GM20431 (cell line): ENCODE measurements around the gene TSR3.

Experiments used
- in situ Hi-C: fragments of 300-500 bp; cut with MseI, MboI; formaldehyde crosslinking; loops from one replicate; pipeline ENCODE4 v1.15.0; 2020; ENCODE audit warnings: low sequenced_read_pairs; ENCODE audit not compliant: unreplicated experiment

The TSR3 gene

DNA sequence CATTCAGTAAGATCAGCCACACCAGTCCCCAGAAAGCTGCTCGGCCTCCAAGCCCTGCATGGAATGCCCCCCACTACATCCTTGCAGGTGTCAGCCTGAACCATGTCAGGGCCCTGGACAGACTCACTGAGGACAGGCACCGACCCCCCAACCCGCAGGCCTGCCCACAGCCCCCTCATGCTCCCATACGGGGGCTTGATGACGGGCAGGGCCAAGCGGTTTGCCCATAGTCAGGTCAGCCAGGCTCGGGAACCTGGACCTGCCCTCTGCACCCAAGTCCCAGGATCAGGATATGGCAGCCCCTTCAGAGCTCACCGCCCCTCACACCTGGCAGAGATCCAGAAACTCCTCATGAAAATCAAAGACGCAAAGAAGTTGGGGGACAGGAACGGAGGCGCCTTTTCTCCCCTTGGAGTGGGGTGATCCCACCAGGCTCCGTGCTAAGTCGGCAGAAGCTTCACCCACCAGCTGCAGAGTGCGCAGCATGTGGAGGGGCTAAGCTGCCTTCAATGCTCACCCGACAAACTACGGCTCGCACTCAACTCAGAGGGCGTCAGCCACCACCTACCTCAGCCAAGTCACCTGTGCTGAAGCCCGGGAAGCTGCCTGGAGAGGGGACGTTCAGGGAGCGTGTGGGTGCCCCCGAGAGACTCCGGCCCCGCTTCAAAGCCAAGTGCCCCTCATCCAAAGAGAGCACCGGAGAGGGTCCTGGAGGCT lies 26.6 kb upstream of the TSR3 start:
- in situ Hi-C loops, result no loop called here

DNA sequence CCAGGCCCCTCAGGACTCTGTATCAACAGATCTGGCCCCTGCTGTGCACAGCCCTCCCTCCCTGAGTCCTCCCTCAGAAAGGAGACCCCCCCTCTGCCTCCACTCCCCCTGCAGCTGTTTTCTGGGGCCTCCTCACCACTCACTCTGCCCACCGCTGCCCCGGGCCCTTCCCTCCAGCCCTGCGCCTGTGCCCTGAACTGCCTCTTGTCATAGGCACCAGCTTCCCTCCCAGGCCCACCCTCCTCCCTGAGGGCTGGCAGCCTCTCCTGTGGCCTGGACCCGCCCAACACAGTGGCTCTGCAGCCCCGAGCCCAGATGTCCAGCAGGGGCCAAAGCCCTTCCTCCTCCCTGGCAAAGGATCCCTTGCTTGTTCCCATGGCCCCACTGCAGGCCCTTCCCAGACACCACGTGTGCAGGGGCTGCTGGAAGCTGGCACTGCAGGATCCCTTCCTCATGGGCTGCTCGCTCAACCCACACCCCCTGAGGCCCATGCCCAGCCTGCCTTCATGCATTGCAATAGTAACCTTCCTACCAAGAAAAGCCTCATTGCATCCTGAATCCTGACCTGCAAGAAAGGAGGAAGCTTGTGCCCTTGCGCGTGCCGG lies 25.8 kb upstream of the TSR3 start:
- in situ Hi-C loops, result no loop called here

DNA sequence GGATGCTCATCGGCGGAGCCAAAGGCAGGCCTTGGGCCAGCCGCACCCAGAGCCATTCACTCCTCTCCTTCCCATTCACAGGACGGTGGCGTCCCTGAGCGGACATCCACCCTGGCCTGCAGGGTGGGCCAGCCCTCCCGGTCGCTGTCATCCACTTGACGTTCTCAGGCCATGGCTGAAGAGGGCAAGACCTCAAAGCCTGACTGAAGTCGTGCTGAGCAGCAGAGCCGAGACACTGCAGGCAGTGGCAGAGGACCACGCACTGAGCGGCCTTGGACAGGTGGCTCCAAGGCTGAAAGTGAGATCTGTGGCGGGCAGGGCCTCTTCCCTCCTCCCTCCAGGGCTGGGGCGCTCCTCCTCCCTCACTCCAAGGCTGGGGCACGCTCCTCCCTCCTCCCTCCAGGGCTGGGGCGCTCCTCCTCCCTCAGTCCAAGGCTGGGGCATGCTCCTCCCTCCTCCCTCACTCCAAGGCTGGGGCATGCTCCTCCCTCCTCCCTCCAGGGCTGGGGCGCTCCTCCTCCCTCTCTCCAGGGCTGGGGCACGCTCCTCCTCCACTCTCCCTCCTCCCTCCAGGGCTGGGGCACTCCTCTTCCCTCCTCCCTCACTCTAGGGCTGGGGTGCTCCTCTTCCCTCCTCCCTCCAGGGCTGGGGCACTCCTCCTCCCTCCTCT lies 24.2 kb upstream of the TSR3 start:
- in situ Hi-C loops, result no loop called here

- in situ Hi-C loops, result no loop called here
These were observed 23.6 kb upstream of the TSR3 start for GRCh38 chr16:1375298-1375640.

DNA sequence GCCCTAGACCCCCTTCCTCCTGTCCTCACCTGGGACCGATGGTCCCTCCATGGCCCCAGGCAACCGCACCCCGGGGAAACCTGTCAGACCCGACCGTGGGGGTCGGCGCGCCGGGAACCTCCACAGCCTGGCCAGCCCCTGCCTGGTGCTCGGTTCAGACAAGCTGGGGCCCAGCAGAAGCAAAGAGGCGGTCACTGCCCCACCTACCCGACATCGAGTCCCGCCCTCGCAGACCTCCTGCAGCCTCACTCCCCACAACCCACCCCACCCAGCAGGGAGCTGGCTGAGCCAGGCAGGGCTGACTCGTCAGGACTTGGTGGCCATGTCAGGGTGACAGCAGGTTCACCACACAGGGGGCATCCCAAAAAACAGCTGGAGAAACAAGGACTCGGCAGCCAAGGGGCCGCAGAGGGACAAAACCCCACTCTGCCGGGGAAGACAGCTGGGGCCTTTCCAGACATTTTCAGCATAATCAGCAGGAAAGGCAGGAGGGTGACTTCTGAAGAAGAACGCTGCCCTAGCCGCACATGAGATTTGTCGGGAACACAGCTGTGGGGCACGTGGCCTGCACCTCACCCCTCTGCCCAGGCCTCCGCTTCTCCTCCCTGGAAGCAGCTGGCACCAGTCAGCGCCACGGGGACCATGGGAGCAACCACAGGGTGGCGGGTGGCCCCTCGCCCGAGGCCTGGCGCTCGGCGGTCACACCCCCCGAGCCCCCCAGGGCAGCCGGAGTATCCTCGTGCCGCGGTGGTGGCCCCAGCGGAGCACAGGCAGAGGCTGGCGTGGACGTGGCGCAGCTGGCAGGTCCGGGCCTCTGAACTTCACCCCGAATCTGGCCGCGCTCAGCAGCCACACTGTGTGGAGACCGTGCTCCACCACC lies 23.0 kb upstream of the TSR3 start:
- in situ Hi-C loops, result no loop called here

- in situ Hi-C loops, result no loop called here
These were observed 20.7 kb upstream of the TSR3 start for GRCh38 chr16:1372292-1372950.

DNA sequence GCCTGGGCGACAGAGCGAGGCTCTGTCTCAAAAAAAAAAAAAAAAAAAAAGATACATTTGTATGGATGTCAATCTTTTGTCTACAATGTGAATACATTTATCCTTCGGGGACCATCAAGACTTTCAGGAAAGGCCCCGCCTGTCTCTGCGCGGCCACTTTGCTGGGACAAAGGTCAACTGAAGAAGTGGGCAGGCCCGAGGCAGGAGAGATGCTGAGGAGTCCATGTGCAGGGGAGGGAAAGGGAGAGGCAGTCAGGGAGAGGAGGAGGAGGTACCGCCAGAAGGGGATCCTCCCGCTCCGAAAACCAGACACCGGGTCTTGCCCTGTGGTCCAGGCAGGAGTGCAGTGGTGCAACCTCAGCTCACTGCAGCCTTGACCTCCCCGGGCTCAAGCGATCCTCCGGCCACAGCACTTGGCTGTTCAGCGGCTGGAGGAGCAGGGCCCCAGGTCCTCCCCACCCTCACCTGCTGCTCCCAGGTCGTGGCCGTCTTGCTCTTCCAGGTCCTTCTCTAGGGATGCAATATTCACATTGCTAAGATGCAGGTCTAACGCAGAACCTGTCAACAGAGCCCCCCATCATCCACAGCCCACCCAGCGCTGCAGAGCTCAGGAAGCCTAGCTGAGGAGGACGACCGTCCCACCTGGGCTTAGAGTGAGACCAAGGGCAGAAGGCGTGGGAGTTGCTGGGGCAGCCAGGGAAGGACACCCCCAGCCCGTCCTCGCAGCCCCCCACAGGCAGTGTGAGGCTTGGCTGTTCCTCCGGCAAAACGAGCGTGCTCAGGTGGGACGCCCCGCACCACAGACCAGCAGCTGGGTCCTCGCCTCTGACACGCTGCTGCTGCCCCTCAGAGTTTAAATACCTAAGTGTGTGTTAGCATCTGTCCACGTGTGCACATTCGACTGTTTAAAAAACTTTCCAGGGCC lies 19.6 kb upstream of the TSR3 start:
- in situ Hi-C loops, result no loop called here

DNA sequence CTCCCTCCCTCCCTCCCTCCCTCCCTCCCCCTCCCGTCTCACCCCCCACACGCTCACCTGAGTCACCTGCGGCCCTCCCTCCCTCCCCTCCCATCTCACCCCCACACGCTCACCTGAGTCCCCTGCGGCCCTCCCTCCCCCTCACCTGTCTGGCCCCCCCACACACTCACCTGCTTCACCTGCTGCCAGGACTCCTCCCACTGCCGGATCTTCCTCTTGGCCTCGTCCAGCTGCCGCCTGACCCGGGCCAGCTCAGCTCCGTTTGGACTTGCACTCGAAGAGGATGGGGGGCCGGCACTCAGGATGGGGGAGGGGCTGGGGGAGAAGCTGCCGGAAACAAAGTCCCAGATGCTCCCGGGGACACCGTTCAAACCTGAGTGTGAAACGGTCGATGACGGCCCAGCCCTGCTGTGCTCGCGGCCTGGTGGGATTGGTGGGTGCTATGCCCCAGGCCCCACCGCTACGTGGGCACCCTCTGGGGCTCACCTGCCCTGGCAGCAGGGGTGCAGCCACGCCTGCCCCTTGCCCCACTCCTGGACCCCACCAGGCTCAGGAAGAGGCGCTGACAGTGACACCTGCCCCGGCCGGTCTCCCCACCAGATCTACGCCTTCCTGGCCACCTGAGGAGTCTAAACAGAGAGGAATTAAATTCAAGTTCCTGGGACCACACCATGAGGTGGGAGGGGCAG lies 16.0 kb upstream of the TSR3 start:
- in situ Hi-C loops, result no loop called here

- in situ Hi-C loops, result no loop called here
These were observed 15.1 kb upstream of the TSR3 start for GRCh38 chr16:1366712-1367299.

DNA sequence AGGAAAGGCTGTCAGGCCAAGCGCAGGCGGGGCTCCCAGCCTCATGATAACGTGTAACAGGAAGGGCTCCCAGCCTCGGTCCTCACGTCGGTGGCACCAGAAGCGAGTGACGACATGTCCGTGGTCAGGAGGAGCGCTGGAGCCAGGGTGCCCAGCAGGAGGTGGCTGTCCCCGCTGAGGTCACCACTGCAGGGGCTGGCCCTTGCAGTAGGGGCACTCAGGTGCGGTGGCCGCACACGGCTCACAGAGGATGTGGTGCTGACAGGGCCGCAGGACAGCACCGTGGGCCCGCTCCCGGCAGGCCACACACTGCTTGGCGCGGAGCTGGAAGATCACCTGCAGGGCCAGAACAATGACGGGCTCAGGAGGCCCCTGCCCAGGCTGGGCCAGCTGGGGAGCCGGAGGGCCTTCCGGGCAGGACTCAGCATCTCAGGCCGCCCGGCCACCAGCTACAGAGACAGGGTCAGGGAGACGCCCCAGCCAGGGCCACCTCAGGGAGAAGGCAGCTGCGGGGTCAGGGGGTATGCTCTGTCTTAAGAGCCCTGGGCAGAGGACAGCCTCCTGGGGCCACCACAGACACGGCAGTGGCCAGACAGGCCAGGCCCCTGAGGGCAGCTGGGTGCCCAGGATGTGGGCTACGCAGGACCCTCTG lies 14.5 kb upstream of the TSR3 start:
- in situ Hi-C loops, result no loop called here

- in situ Hi-C loops, result no loop called here
These were observed 12.8 kb upstream of the TSR3 start for GRCh38 chr16:1364510-1364909.

DNA sequence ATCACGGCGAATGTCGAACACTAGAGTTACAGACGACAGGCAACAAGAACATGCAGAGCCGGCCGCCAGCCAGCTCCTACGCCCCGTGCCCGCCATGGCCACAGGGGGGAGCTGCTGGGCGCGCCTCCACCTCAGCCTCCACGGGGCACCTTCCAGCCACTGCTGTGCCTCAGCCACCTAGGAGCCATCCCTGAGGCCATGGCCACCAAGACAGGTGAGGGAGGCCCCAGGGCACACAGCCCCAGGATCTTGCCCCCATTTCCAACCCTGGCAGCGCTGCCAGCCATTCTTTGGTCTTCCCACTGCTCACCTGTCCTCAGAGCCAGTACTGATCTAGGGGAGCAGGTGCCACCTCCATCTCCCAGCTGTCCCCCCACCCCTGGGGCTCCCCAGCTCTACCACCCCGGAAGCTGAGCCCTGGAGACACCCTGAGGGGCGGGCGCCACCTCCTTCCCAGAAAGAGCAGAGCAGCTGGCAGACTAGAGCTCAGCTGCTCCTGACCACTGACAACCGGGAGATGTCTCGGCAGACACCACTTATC lies 11.9 kb upstream of the TSR3 start:
- in situ Hi-C loops, result no loop called here

DNA sequence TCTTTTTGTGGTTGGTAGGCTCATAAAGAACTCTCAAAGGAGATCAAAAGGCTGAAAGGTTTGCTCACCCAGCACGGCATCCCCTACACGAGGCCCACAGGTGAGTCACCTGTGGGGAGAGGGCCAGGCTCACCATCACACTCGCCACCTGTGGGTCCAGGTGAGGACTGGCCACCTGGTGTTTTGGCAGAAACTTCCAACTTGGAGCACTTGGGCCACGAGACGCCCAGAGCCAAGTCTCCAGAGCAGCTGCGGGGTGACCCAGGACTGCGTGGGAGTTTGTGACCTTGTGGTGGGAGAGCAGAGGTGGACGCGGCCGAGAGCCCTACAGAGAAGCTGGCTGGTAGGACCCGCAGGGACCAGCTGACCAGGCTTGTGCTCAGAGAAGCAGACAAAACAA lies 11.1 kb upstream of the TSR3 start:
- in situ Hi-C loops, result no loop called here

DNA sequence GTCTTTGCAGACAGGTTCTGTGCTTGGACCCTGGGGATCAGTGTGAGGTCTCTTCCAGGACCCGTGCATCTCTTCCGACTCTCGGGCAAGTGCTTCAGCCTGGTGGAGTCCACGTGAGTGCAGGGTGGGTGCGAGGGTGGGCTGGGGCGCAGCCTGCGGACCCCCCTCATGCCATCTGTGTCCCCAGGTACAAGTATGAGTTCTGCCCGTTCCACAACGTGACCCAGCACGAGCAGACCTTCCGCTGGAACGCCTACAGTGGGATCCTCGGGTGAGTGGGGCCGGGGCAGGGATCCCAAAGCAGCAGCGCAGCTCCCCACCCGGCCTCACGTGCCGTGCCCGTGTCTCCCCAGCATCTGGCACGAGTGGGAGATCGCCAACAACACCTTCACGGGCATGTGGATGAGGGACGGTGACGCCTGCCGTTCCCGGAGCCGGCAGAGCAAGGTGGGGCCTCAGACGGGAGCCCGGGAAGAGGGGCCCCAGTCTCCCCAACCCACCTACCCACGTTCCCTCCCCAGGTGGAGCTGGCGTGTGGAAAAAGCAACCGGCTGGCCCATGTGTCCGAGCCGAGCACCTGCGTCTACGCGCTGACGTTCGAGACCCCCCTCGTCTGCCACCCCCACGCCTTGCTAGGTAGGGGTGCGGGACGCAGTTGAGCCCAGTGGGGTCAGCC lies 10.1 kb upstream of the TSR3 start:
- in situ Hi-C loops, result no loop called here

DNA sequence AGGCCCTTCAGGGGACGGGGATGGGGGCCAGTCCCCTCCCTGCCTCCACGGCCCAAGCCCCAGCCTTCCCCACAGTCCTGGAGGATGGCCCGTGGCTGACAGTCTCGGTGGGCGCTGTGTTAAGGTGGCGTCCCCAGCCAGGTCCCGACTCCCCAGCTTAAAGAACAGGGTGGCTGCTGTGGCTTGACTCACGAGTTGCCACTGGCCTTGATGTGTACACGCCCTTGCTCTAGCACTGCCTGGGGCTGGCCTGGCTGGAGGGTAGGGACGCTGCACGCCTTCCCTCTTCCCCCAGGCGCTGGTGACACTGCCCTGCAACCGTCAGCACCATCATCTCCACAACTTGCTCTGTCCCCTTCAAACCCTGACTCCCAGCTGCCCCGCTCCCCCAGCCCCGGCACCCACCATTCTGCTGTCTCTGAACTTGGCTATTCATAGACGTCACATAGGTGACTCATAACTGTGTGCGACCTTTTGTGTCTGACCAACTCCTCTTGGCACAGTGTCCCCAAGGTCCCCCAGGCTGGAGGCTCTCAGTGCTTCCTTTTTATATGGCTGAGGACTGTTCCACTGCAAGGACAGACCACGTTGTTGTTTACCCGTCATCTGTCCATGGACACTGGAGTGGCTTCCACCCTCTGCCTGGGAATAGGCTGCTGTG lies 6.4 kb upstream of the TSR3 start:
- in situ Hi-C loops, result no loop called here

GRCh38 chr16:1356061-1356900 lies 4.6 kb upstream of the TSR3 start:
- in situ Hi-C loops, result no loop called here
